Panc1 (cell line): ENCODE measurements around the gene GULP1. TPM values are rescaled to one million over a fixed set of nuclear protein-coding genes. Genes with fewer than 3 reads are reported as not detected.

ENCODE experiments used
- microRNA-seq: library from miRNA; unstranded; fragments of <30 nt; microRNA quantifications from one replicate; pipeline ENCODE4 v1.1.0, GENCODE V29; 2020; ENCODE audit not compliant: unreplicated experiment
- total RNA-seq: library from RNA; stranded (reverse); gene quantifications from one replicate; pipeline ENCODE4 v1.2.1, GENCODE V29; 2021; ENCODE audit not compliant: unreplicated experiment

The GULP1 gene
- total RNA-seq, 1 experiment from 2014 or later, result 51.5 TPM

Small RNA genes within 50 kb of the gene (microRNA-seq; reads per million reads assigned to microRNA genes)
- 0.95 reads per million for gene MIR561
